ENCODE measurements around the gene RNF150.

RNF150 gene

GRCh38 chr4:140906993-140907962 lies 226.0 kb downstream of the RNF150 start:
- DNase-seq = no peak

GRCh38 chr4:140904904-140905303 lies 228.4 kb downstream of the RNF150 start:
- peak; percentile 9 for DNase-seq

GRCh38 chr4:140903522-140904475 lies 229.5 kb downstream of the RNF150 start:
- DNase-seq = peak; percentile 38

GRCh38 chr4:140901736-140902336 lies 231.4 kb downstream of the RNF150 start:
- no peak for DNase-seq

GRCh38 chr4:140893939-140894338 lies 239.3 kb downstream of the RNF150 start:
- DNase-seq = peak; percentile 90

- no peak for DNase-seq
Measured at GRCh38 chr4:140888054-140888453, 245.2 kb downstream of the RNF150 start.

- DNase-seq = no peak
Measured at GRCh38 chr4:140887467-140887866, 245.8 kb downstream of the RNF150 start.

GRCh38 chr4:140884431-140885058 lies 248.7 kb downstream of the RNF150 start:
- DNase-seq = peak; percentile 72

GRCh38 chr4:140877781-140878180 lies 255.5 kb downstream of the RNF150 start:
- DNase-seq = no peak

GRCh38 chr4:140876615-140877364 lies 256.5 kb downstream of the RNF150 start:
- peak; percentile 65 for DNase-seq

GRCh38 chr4:140875746-140876452 lies 257.4 kb downstream of the RNF150 start:
- DNase-seq = no peak

GRCh38 chr4:140874056-140874455 lies 259.2 kb downstream of the RNF150 start:
- no peak for DNase-seq

- peak; percentile 39 for DNase-seq
Measured at GRCh38 chr4:140871368-140871767, 261.9 kb downstream of the RNF150 start.

GRCh38 chr4:140870427-140870826 lies 262.8 kb downstream of the RNF150 start:
- DNase-seq = no peak

- DNase-seq = no peak
Measured at GRCh38 chr4:140869446-140869845, 263.8 kb downstream of the RNF150 start.

- DNase-seq = no peak
Measured at GRCh38 chr4:140867356-140867755, 265.9 kb downstream of the RNF150 start.

GRCh38 chr4:140866492-140867005 lies 266.7 kb downstream of the RNF150 start:
- no peak for DNase-seq

GRCh38 chr4:140865253-140866217 lies 267.7 kb downstream of the RNF150 start:
- DNase-seq = peak; percentile 11

- DNase-seq = no peak
Measured at GRCh38 chr4:140863197-140863596, 270.1 kb downstream of the RNF150 start.

GRCh38 chr4:140862177-140862442 lies 271.2 kb downstream of the RNF150 start:
- DNase-seq = no peak

Measured in fibroblast of skin of abdomen (primary cell).